Ishikawa (cell line): ENCODE measurements around the gene VTCN1.

ENCODE experiments used
- CEBPB ChIP-seq: IDR thresholded peaks from 2 replicates; pipeline ENCODE4 v1.6.1; 2012
- CREB1 ChIP-seq: IDR thresholded peaks from 2 replicates; pipeline ENCODE4 v1.6.1; 2012; ENCODE audit warnings: low read depth
- EGR1 ChIP-seq: IDR thresholded peaks from 2 replicates; pipeline ENCODE4 v1.6.1; 2012
- EP300 ChIP-seq: IDR thresholded peaks from 2 replicates; pipeline ENCODE4 v1.6.1; 2012; ENCODE audit warnings: borderline replicate concordance
- FOXM1 ChIP-seq: IDR thresholded peaks from 2 replicates; pipeline ENCODE4 v1.6.1; 2012; ENCODE audit warnings: low read depth, borderline replicate concordance
- NFIC ChIP-seq: IDR thresholded peaks from 2 replicates; pipeline ENCODE4 v1.6.1; 2012
- RAD21 ChIP-seq: IDR thresholded peaks from 2 replicates; pipeline ENCODE4 v1.6.1; 2012; ENCODE audit warnings: low read depth
- TAF1 ChIP-seq: IDR thresholded peaks from 2 replicates; pipeline ENCODE4 v1.6.1; 2012; ENCODE audit warnings: low read depth, mild to moderate bottlenecking
- TCF12 ChIP-seq: IDR thresholded peaks from 2 replicates; pipeline ENCODE4 v1.6.1; 2012; ENCODE audit warnings: low read depth
- TEAD4 ChIP-seq: IDR thresholded peaks from 2 replicates; pipeline ENCODE4 v1.6.1; 2012
- YY1 ChIP-seq: IDR thresholded peaks from 2 replicates; pipeline ENCODE4 v1.6.1; 2012; ENCODE audit warnings: low read depth
- ZBTB7A ChIP-seq: IDR thresholded peaks from 2 replicates; pipeline ENCODE4 v1.6.1; 2012; ENCODE audit warnings: low read depth
- TF ChIP-seq, protein P1 (sequence below): IDR thresholded peaks from 2 replicates; pipeline ENCODE4 v1.6.1; 2012
- TF ChIP-seq, protein P2 (sequence below): IDR thresholded peaks from 2 replicates; pipeline ENCODE4 v1.6.1; 2012; ENCODE audit warnings: low read depth, mild to moderate bottlenecking
- TF ChIP-seq, protein P3 (sequence below): IDR thresholded peaks from 2 replicates; pipeline ENCODE4 v1.6.1; 2012

The VTCN1 gene

DNA sequence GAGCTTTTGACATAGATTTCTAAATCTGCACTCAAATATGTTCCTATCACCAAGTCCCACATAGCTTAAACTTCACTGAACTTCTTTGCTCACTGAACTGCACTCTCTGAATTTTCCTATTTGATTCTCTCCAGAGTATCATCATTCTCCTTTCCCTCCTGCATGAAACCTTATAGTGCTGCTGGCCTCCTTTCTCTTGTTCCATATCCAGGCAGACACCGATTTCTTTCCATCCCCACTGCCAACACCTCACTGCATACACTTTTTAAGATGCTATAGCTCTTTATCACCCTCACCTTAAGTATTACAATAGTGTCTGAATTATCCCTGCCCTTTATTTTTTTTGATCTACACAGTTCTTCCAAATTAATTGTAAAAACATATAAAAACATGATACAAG lies 86.1 kb downstream of the VTCN1 start:
- TF ChIP-seq EGR1 (no peak), ZBTB7A (no peak), YY1 (no peak), FOXM1 (no peak), TCF12 (no peak), TAF1 (no peak), RAD21 (no peak), CREB1 (no peak)

DNA sequence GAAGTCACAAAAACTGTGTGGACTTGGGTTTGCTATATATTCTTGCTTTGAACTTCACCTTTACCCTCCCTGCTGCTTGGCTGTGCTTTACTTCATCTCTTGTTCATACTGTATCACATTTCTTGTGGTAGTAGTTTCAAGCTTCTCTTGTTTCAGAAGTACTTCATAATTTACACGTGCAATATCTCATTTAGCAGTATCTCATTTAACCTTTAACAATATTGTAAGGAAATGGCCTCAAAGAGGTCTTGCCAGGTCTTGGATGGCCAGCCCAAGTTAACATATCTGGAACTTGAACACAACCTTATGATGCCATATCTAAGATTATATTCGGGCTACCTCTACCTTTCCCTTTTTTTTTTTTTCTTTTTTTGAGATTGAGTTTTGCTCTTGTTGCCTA lies 87.5 kb downstream of the VTCN1 start:
- TF ChIP-seq CREB1, result no peak
- TF ChIP-seq, protein P1, sequence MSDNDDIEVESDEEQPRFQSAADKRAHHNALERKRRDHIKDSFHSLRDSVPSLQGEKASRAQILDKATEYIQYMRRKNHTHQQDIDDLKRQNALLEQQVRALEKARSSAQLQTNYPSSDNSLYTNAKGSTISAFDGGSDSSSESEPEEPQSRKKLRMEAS, result no peak
- no peak for TF ChIP-seq YY1
- TF ChIP-seq RAD21, result no peak
- TF ChIP-seq, protein P2, sequence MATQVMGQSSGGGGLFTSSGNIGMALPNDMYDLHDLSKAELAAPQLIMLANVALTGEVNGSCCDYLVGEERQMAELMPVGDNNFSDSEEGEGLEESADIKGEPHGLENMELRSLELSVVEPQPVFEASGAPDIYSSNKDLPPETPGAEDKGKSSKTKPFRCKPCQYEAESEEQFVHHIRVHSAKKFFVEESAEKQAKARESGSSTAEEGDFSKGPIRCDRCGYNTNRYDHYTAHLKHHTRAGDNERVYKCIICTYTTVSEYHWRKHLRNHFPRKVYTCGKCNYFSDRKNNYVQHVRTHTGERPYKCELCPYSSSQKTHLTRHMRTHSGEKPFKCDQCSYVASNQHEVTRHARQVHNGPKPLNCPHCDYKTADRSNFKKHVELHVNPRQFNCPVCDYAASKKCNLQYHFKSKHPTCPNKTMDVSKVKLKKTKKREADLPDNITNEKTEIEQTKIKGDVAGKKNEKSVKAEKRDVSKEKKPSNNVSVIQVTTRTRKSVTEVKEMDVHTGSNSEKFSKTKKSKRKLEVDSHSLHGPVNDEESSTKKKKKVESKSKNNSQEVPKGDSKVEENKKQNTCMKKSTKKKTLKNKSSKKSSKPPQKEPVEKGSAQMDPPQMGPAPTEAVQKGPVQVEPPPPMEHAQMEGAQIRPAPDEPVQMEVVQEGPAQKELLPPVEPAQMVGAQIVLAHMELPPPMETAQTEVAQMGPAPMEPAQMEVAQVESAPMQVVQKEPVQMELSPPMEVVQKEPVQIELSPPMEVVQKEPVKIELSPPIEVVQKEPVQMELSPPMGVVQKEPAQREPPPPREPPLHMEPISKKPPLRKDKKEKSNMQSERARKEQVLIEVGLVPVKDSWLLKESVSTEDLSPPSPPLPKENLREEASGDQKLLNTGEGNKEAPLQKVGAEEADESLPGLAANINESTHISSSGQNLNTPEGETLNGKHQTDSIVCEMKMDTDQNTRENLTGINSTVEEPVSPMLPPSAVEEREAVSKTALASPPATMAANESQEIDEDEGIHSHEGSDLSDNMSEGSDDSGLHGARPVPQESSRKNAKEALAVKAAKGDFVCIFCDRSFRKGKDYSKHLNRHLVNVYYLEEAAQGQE, result no peak
- TF ChIP-seq CEBPB, result no peak
- TF ChIP-seq ZBTB7A, result no peak
- TF ChIP-seq, protein P3, sequence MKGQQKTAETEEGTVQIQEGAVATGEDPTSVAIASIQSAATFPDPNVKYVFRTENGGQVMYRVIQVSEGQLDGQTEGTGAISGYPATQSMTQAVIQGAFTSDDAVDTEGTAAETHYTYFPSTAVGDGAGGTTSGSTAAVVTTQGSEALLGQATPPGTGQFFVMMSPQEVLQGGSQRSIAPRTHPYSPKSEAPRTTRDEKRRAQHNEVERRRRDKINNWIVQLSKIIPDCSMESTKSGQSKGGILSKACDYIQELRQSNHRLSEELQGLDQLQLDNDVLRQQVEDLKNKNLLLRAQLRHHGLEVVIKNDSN, result no peak
- no peak for TF ChIP-seq TEAD4
- TF ChIP-seq EP300, result no peak
- TF ChIP-seq TAF1, result no peak

DNA sequence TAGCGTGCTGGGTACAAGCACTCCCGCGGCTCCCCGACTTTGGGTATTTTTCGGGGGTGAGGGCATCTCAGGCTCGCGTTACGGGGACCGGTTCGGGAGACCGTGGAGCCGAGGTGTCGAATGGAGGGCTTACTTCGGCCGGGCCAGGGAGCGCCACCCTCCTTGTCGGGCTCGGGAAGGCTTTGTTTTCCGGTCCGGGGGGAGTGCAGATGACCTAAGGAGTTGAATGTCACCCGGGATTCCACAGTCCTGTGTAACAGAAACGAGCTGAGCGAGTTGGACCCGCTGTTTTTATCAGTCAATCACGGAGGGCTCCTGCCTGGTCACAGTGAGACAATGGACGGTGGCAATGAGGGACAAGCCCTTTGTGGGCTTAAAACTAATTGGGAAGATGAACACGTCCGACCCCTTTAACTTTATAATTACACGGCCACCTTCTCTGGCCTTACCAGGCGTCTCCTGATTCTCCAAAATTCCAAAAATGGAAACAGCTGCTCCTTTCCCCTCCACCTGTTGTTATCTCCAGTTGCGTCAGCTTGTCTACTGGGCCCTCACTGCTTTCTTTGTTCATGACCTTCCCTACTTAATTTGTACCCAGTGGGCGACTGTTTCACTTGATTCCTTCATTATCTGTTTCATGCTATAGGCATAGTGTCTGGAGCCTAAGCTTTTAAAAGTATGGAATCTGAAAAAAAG lies 88.2 kb downstream of the VTCN1 start:
- TF ChIP-seq, protein P1, result no peak

DNA sequence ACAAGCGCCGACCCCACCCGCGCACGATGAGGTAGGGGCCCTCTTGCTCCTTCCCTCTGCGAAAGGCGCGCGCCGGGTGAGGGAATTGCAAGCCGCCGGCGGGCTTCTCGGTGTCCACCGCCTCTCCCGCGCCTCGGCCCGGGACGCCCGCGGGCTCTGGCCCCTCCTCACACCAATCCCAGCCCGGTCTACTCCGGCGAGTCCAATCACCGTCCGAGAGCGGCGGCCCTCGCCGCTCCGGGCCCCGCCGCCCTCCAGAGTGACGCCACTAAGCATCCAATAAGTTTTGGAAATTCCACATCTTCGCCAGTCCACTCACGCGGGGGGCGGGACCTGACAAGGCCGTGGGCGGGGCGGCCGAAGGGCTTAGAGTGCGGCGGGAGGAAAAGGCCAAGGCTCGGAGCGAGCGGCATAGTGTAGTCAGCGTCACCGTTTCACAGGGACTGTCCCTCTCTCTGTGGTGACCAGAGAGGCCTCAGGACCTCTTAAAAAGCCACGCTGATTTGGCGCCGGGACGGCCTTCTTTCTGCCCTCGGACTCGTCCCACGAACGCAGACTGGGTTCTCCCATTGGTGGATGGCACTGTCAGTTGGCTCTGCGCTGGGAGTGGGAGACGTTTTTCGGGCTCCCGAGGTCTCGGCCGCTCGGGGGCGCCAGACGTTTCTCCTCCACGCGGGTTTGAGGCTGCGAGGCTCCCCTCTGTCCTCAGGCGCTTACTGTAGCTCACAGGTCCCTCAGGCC lies 89.0 kb downstream of the VTCN1 start, which contains the start of gene TRIM45:
Gene TRIM45 (minus strand): TSS at position 161 of the 741 bp plus-strand sequence. CDS start 548 bp downstream, outside the sequence.
- TF ChIP-seq RAD21, result peak; percentile 66
- no peak for TF ChIP-seq NFIC
- TF ChIP-seq ZBTB7A, result no peak
- TF ChIP-seq YY1, result no peak
- no peak; the same call in none of the 2 replicates for TF ChIP-seq TAF1
- 0 out of 2 replicates have a peak, but pooled peaks have one; percentile 3 for TF ChIP-seq TEAD4
- TF ChIP-seq, protein P2, result no peak
- TF ChIP-seq, protein P1, result peak; percentile 96
- 0 out of 2 replicates have a peak, but pooled peaks have one; percentile 40 for TF ChIP-seq CREB1
- TF ChIP-seq EP300, result no peak
- TF ChIP-seq, protein P3, result 0 out of 2 replicates have a peak, but pooled peaks have one; percentile 21
- TF ChIP-seq EGR1, result no peak
- TF ChIP-seq TCF12, result no peak

DNA sequence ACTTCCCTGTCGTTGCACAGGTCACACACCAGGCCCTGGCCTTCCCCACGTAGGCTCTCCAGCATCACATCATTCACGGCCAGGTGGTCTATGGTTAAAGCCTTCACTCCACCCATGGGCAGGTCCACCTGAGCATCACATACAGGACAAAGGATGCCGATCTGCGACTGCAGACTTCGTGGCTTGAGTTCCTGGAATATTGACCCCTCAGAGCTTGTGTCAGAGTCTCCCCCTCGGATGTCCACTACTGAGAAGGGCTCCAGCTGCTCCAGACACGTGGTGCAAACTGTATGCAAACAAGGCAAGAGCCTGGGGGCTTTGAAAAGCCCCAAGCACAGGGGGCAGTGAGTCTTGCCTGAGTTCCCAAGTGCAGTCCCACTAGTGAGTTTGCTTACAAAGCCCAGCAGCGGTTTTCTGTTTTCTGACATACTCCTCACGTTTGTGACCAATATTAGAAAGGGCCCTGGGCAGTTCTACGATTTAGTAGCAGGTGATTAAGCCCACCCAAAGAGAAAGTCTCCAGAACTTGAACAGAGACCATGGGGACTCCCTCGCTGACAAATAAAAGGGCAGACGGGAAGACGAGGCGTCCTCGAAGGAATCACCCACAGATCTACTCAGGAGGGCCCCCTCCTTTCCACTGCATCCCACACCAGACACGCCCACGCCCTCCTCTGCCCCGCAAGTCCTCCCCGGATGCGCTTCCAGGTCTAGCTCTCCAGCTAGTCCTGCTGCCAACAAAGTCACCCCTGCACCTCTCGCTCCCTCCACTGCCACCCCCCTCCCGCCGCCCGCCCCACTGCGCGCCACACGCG lies 89.7 kb downstream of the VTCN1 start:
- TF ChIP-seq TEAD4 (no peak), TCF12 (no peak), EGR1 (peak; percentile 73; the same call in 1 of the 2 replicates), NFIC (no peak; the same call in 1 of the 2 replicates), YY1 (no peak)
- TF ChIP-seq, protein P1, result no peak
